Transverse colon (tissue), 4 donors: ENCODE results near the gene USP6NL. TPM values are rescaled to one million over a fixed set of nuclear protein-coding genes. Genes with fewer than 3 reads are reported as not detected.

ENCODE experiments used
- DNase-seq: peaks from one replicate; pipeline ENCODE4 v3.0.0-alpha.2; 2019
- H3K27ac ChIP-seq, 4 donors: fragments of 200-600 bp; sonication (generic); 2 replicates each; pipeline ENCODE4 v1.5.1; 2016 to 2018; ENCODE audit warnings: inconsistent platforms in 4 of 4
- H3K27me3 ChIP-seq: fragments of 200-600 bp; sonication (generic); 2 replicates; pipeline ENCODE4 v1.5.1; 2017; ENCODE audit warnings: inconsistent platforms
- H3K36me3 ChIP-seq, 4 donors: fragments of 200-600 bp; sonication (generic); 2 replicates each; pipeline ENCODE4 v1.5.1; 2017 to 2019; ENCODE audit warnings: inconsistent platforms in 4 of 4
- H3K4me1 ChIP-seq, 4 donors: fragments of 200-600 bp; sonication (generic); 2 replicates each; pipeline ENCODE4 v1.5.1; 2017 to 2020; ENCODE audit warnings: inconsistent platforms in 4 of 4
- H3K4me3 ChIP-seq, 4 donors: fragments of 200-600 bp; sonication (generic); 1 replicate in 1 of 4; 2 replicates in 3 of 4; pipeline versions ENCODE4 v1.5.1 to v1.6.1; 2017 to 2019; ENCODE audit warnings: inconsistent platforms in 4 of 4
- H3K9me3 ChIP-seq, 2 donors: fragments of 200-600 bp; sonication (generic); 2 replicates each; pipeline ENCODE4 v1.5.1; 2017 to 2019; ENCODE audit warnings: inconsistent platforms in 2 of 2
- EP300 ChIP-seq: sonication (generic); formaldehyde crosslinking; IDR thresholded peaks from one replicate; pipeline ENCODE4 v1.6.1; 2017; ENCODE audit warnings: antibody characterized with exemption, low read depth
- POLR2A ChIP-seq: fragments of 450-650 bp; IDR thresholded peaks from one replicate; pipeline ENCODE4 v1.6.1; 2016; ENCODE audit warnings: antibody characterized with exemption, mild to moderate bottlenecking, moderate library complexity
- POLR2AphosphoS5 ChIP-seq, 3 donors: sonication (generic); formaldehyde crosslinking; IDR thresholded peaks; one replicate each; pipeline ENCODE4 v1.6.1; 2016; ENCODE audit warnings: antibody characterized with exemption in 3 of 3
- WGBS, 2 donors: methylation state at CpG; one replicate each; pipeline ENCODE4 v1.1.5; 2018; ENCODE audit warnings: low coverage in 1 of 2; 5-methylcytosine and 5-hydroxymethylcytosine counted together
- in situ Hi-C, 4 donors: fragments of 200-750 bp; cut with MboI; loops; one replicate each; pipeline versions ENCODE4 v1.15.0 to v1.15.1; 2017; ENCODE audit warnings: low sequenced_read_pairs in 3 of 4, low pct_ligation_motif_present in 1 of 4, low pct_unique_long_range_greater_than_20kb in 1 of 4
- intact Hi-C: fragments of 100-400 bp; cut with DNase I; formaldehyde crosslinking; loops from one replicate; pipeline ENCODE4 v1.15.1; 2023; ENCODE audit warnings: low total_unique reads
- total RNA-seq, 4 donors: library from RNA; depleted of rRNA; stranded (reverse); fragments of >200 nt; gene quantifications; one replicate each; pipeline ENCODE4 v1.1.0, GENCODE V29; 2016
- TF ChIP-seq, protein P1 (sequence below), 5 experiments: fragments of 200-600 bp in 3 of 5; fragments of 450-650 bp in 2 of 5; sonication (generic) in 3 of 5; IDR thresholded peaks; 1 replicate in 2 of 5; 2 replicates in 3 of 5; pipeline ENCODE4 v1.5.1; 2016 to 2017; ENCODE audit warnings: antibody characterized with exemption in 5 of 5, inconsistent platforms in 3 of 5, mild to moderate bottlenecking in 2 of 5, moderate library complexity in 1 of 5

USP6NL gene
- total RNA-seq, 4 donors from 2014 or later: 17.3 to 45.8 (median 26.6) TPM

DNA sequence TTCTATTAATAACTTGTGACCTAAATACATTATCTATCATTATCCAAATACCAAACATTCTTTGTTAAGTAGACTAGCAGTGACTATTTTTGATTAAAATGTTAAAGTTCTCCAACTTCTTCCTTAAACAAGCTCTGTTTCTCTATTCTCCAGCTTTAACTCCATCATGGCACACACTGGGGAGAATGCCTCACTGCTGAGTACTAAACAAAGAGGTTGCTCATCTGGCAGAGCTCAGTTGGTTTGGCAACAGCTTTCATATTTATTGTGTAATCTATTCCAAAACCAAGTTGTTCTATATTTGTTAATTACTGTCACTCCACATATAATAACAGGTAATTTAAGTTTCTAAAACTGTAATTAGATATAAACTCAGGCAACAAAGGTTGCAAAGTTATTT, 89.6 kb downstream of the USP6NL start:
- no peak overlapping the region for H3K4me3 ChIP-seq
- no peaks in the 10 kb centered on the region for H3K9me3 ChIP-seq
- H3K36me3 ChIP-seq: peaks cover 0 to 1% (median 0%) of the 10 kb centered on the region in 4 donors
- peaks cover 0 to 17% (median 0%) of the 10 kb centered on the region in 4 donors for H3K4me1 ChIP-seq
- no peak for DNase-seq
- no peak overlapping the region for H3K27ac ChIP-seq
- no peaks in the 10 kb centered on the region for H3K27me3 ChIP-seq
- TF ChIP-seq POLR2AphosphoS5 (IDR thresholded peaks at IDR 0.05): no peak
- TF ChIP-seq POLR2A: no peak
- in situ Hi-C loops: no loop called here
- intact Hi-C loops: no loop called here

GRCh38 chr10:11520892-11521291, 90.6 kb downstream of the USP6NL start:
- H3K27me3 ChIP-seq: no peaks in the 10 kb centered on the region
- H3K36me3 ChIP-seq: no peaks in the 10 kb centered on the region
- no peak for TF ChIP-seq POLR2A
- TF ChIP-seq EP300: no peak
- no peak for TF ChIP-seq POLR2AphosphoS5 (IDR thresholded peaks at IDR 0.05)
- no peaks in the 10 kb centered on the region for H3K9me3 ChIP-seq
- intact Hi-C loops: no loop called here
- DNase-seq: no peak
- WGBS, 2 donors: 93 to 94% methylated on average over 1 of the region's 1 CpG
- H3K4me3 ChIP-seq: no peak overlapping the region
- peaks cover 0 to 17% (median 0%) of the 10 kb centered on the region in 4 donors for H3K4me1 ChIP-seq
- H3K27ac ChIP-seq: no peak overlapping the region
- in situ Hi-C loops: no loop called here

GRCh38 chr10:11517150-11517549, 94.3 kb downstream of the USP6NL start:
- H3K27ac ChIP-seq: no peak overlapping the region
- 43 to 78% methylated on average over 1 of the region's 1 CpG for WGBS, 2 donors
- H3K4me1 ChIP-seq: no peaks in the 10 kb centered on the region
- H3K4me3 ChIP-seq: no peak overlapping the region
- no peaks in the 10 kb centered on the region for H3K27me3 ChIP-seq
- no peak for DNase-seq
- in situ Hi-C loops (loop anchor here (5.0 to 10.0 kb wide), 3 partner anchors 205 to 238 kb away; no protein-coding TSS in a partner anchor), intact Hi-C loops (loop anchor here (5.0 to 10.0 kb wide), 2 partner anchors 208 to 240 kb away; no protein-coding TSS in a partner anchor)
- H3K9me3 ChIP-seq: no peaks in the 10 kb centered on the region
- TF ChIP-seq POLR2AphosphoS5 (IDR thresholded peaks at IDR 0.05): no peak
- TF ChIP-seq POLR2A: no peak
- TF ChIP-seq EP300: no peak
- TF ChIP-seq, protein P1, sequence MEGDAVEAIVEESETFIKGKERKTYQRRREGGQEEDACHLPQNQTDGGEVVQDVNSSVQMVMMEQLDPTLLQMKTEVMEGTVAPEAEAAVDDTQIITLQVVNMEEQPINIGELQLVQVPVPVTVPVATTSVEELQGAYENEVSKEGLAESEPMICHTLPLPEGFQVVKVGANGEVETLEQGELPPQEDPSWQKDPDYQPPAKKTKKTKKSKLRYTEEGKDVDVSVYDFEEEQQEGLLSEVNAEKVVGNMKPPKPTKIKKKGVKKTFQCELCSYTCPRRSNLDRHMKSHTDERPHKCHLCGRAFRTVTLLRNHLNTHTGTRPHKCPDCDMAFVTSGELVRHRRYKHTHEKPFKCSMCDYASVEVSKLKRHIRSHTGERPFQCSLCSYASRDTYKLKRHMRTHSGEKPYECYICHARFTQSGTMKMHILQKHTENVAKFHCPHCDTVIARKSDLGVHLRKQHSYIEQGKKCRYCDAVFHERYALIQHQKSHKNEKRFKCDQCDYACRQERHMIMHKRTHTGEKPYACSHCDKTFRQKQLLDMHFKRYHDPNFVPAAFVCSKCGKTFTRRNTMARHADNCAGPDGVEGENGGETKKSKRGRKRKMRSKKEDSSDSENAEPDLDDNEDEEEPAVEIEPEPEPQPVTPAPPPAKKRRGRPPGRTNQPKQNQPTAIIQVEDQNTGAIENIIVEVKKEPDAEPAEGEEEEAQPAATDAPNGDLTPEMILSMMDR (IDR thresholded peaks at IDR 0.05): no peak
- H3K36me3 ChIP-seq: no peaks in the 10 kb centered on the region

DNA sequence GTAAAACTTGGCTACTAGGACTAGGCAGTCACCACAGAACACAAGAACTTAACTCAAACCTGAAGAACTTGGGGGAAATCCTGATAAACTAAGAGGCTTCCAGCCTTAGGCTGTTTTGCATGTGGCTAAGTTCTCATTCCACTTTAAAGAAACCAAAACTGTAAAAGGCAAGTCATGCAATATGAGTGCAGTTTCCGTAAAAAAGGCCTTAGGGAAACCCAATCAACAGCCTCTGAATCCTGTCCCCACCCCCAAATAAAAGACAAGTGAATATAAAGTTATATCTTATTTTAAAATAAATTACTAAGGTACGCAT, 95.1 kb downstream of the USP6NL start:
- H3K36me3 ChIP-seq: no peaks in the 10 kb centered on the region
- no peak overlapping the region for H3K27ac ChIP-seq
- 58 to 88% methylated on average over 2 of the region's 2 CpGs for WGBS, 2 donors
- TF ChIP-seq, protein P1 (IDR thresholded peaks at IDR 0.05): no peak
- no peak for TF ChIP-seq POLR2A
- no peak for DNase-seq
- H3K9me3 ChIP-seq: no peaks in the 10 kb centered on the region
- no peaks in the 10 kb centered on the region for H3K4me1 ChIP-seq
- H3K4me3 ChIP-seq: no peak overlapping the region
- intact Hi-C loops (loop anchor here (5.0 to 10.0 kb wide), 2 partner anchors 208 to 241 kb away; no protein-coding TSS in a partner anchor), in situ Hi-C loops (loop anchor here (5.0 to 10.0 kb wide), 3 partner anchors 206 to 238 kb away; no protein-coding TSS in a partner anchor)
- no peaks in the 10 kb centered on the region for H3K27me3 ChIP-seq

- no peak overlapping the region for H3K4me3 ChIP-seq
- no peaks in the 10 kb centered on the region for H3K4me1 ChIP-seq
- WGBS, 2 donors: 3 to 14% methylated on average over 5 of the region's 5 CpGs
- in situ Hi-C loops (loop anchor here (5.0 to 10.0 kb wide), 3 partner anchors 206 to 239 kb away; no protein-coding TSS in a partner anchor), intact Hi-C loops (loop anchor here (5.0 to 10.0 kb wide), 2 partner anchors 209 to 241 kb away; no protein-coding TSS in a partner anchor)
- no peaks in the 10 kb centered on the region for H3K9me3 ChIP-seq
- DNase-seq: peak; percentile 54
- no peak overlapping the region for H3K27ac ChIP-seq
- TF ChIP-seq EP300 (no peak), POLR2A (no peak), POLR2AphosphoS5 (IDR thresholded peaks at IDR 0.05) (no peak)
- TF ChIP-seq, protein P1 (IDR thresholded peaks at IDR 0.05): peak; percentile 78 to 83 (median 82)
- H3K36me3 ChIP-seq: no peaks in the 10 kb centered on the region
- H3K27me3 ChIP-seq: no peaks in the 10 kb centered on the region
These were observed 95.6 kb downstream of the USP6NL start for GRCh38 chr10:11515596-11516430.
